ENCODE data around the gene ITPKA.

- TF ChIP-seq CTCF (conservative IDR thresholded peaks at IDR 0.05; ENCODE audit: low read depth, low read length) (no peak), EZH2phosphoT487 (IDR thresholded peaks at IDR 0.05; ENCODE audit: borderline replicate concordance, low read length) (no peak)
Observed at GRCh38 chr15:41480396-41481140, 13.1 kb upstream of the ITPKA start.

Measured in PC-3 (cell line).